ENCODE measurements around the gene S100A8. TPM values are rescaled to one million over a fixed set of nuclear protein-coding genes. Genes with fewer than 3 reads are reported as not detected.

S100A8 gene
- total RNA-seq, 1 experiment from 2014 or later: 1.4 TPM

GRCh38 chr1:153343811-153344717, 46.8 kb downstream of the S100A8 start:
- H3K36me3 ChIP-seq (ENCODE audit: control insufficient read depth in 1 of 2, insufficient read depth in 2 of 2, low read length in 2 of 2): no peaks in the 10 kb centered on the region
- H3K79me2 ChIP-seq (ENCODE audit: insufficient read depth, low read length): no peaks in the 10 kb centered on the region
- no peaks in the 10 kb centered on the region for H4K20me1 ChIP-seq (ENCODE audit: insufficient read depth)
- H3K4me1 ChIP-seq (ENCODE audit: control insufficient read depth in 1 of 2, insufficient read depth in 2 of 2, low read length in 2 of 2): no peaks in the 10 kb centered on the region
- ChIA-PET RAD21 (ENCODE audit: low non-redundant PET in 1 of 2, low total read pairs in 2 of 2, uncharacterized antibody in 2 of 2, unreplicated experiment in 2 of 2) (no interaction called here), POLR2A (no interaction called here), CTCF (interaction anchor here (0.7 to 1.6 kb wide), 3 partner anchors 8 to 10 kb away, joined by 3 to 6 read pairs (median 3); no protein-coding TSS in a partner anchor)
- intact Hi-C loops (cut with micrococcal nuclease): no loop called here
- no peak overlapping the region for H3K4me3 ChIP-seq (replicated peaks in 1 of 2; ENCODE audit: low read depth in 1 of 2, low read length in 2 of 2)
- no peak for DNase-seq (ENCODE audit: low read depth, low spot score)
- no peak overlapping the region for H3K9ac ChIP-seq (ENCODE audit: low read length)
- ATAC-seq: no peak
- H3K4me2 ChIP-seq (ENCODE audit: low read length): no peak overlapping the region
- BruUV-seq (replicated peaks): no TSS peak
- peaks cover 43% of the 10 kb centered on the region for H3K27me3 ChIP-seq (ENCODE audit: insufficient read depth, low read length)
- H3K9me2 ChIP-seq (ENCODE audit: insufficient read depth): no peaks in the 10 kb centered on the region
- no peak overlapping the region for H2AFZ ChIP-seq (ENCODE audit: low read depth, low read length, poor library complexity, severe bottlenecking)
- no peaks in the 10 kb centered on the region for H3K9me3 ChIP-seq (ENCODE audit: control insufficient read depth in 1 of 2, insufficient read depth in 1 of 2, low read depth in 1 of 2, low read length in 2 of 2)
- H3K27ac ChIP-seq (ENCODE audit: low read depth, low read length): no peak overlapping the region
- no peak for TF ChIP-seq EZH2 (IDR thresholded peaks at IDR 0.05)
- no peak for TF ChIP-seq CTCF (IDR thresholded peaks at IDR 0.05 in 2 of 3, conservative IDR thresholded peaks at IDR 0.05 in 1 of 3; ENCODE audit: borderline replicate concordance in 1 of 3, insufficient read depth in 1 of 3, low read depth in 2 of 3, low read length in 2 of 3)
- no peak for TF ChIP-seq EGR1 (IDR thresholded peaks at IDR 0.05; ENCODE audit: low read depth)
- TF ChIP-seq YY1 (IDR thresholded peaks at IDR 0.05; ENCODE audit: extremely low read depth, insufficient replicate concordance, low read depth, low read length): no peak

All from HCT116 (cell line).